Stimulated activated CD8-positive, alpha-beta memory T cell treated with anti-CD3 and anti-CD28 coated beads, Interleukin-4, amount 100 ng/mL, for 4 hours (primary cell): ENCODE results near the gene HSDL1.

Experiments
- DNase-seq, 2 donors: peaks; one replicate each; pipeline ENCODE4 v3.0.0-alpha.2; 2020; ENCODE audit warnings: low read depth in 2 of 2, low spot score in 1 of 2

The HSDL1 gene

DNA sequence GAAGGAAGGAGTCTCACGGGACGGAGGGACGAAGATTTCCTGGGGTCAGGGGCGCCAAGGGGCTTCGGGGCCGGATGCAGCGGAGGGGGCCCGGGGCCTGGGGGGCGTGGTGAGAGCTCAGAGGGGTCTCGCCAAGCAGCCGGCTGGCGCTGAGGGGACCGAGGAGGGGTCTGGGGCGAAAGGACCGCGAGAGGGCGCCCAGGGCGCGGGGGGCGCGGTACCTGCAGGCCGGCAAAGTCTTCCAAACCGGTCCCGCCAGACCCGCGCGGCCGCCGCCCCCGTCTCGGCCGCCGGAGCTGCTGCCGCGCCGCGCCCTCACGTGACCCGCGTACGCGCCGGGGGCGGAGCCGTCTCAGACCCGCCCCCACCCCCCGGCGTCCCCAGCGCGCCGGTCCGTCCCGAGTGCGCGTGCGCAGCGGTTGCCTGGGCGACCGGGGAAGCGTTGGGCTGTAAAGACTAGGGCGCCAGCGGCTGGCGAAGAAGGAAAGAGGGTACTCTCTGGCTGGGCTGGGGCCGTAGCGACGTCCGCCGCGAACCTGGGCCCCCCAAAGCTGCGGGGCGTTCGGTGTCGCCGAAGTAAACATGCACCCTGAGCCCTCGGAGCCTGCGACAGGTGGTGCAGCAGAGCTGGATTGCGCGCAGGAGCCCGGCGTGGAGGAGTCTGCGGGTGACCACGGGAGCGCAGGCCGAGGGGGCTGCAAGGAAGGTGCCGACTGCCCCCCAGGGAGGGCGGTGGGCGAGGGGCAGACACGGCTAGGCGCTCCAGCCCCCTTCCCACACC lies at the start of gene HSDL1, which contains the start of gene DNAAF1:
Gene HSDL1, minus strand, starts transcription at position 319 of the 781 bp plus-strand sequence. CDS start 13,856 bp downstream, outside the sequence.
Gene DNAAF1, plus strand, starts transcription at position 450 of the 781 bp plus-strand sequence. Its CDS starts 133 bp downstream, at position 583.
- peak; percentile 84 to 89 for DNase-seq

- DNase-seq: no peak
Measured at GRCh38 chr16:84194018-84194417, 49.0 kb upstream of the HSDL1 start.

- DNase-seq: no peak
Measured at GRCh38 chr16:84193480-84193879, 48.5 kb upstream of the HSDL1 start.

GRCh38 chr16:84191466-84191865 lies 46.5 kb upstream of the HSDL1 start:
- DNase-seq: no peak

DNA sequence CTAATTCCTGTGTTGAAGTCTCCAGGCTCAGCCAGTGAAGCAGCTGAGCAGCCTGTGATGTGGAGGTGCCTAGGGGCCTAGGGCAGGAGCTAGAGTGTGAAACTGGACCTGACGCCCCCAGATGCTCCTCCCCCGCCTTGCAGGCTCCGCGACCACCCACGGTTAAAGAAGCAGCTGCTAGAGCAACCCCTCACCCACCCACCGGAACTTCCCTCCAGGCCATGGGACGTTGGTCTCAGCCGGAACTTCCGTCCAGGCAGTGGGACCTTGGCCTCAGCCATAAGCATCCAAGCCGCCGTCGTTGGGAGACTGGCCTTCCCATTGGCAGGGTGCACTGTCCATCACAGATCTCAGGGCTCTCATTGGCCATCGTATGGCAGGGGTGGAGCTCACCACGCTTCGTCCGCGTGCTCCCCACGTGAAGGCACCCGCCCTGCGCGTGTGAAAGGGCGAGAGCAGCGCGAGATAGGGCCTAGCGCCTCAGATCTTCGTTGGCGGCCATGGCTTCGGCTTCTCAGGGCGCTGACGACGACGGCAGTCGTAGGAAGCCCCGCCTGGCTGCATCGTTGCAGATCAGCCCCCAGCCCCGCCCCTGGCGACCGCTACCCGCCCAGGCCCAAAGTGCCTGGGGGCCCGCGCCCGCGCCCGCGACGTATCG lies 45.9 kb upstream of the HSDL1 start, which contains the start of gene ADAD2:
Gene ADAD2, plus strand, starts transcription at position 427 of the 658 bp plus-strand sequence. Its CDS starts 74 bp downstream, at position 501.
- no peak for DNase-seq

- peak; percentile 80 to 82 for DNase-seq
Measured at GRCh38 chr16:84186685-84187437, 41.9 kb upstream of the HSDL1 start, which contains the start of gene TAF1C. TSS of gene TAF1C (minus strand) at chr16:84187057. CDS start at chr16:84184988, 2,069 bp downstream.

DNA sequence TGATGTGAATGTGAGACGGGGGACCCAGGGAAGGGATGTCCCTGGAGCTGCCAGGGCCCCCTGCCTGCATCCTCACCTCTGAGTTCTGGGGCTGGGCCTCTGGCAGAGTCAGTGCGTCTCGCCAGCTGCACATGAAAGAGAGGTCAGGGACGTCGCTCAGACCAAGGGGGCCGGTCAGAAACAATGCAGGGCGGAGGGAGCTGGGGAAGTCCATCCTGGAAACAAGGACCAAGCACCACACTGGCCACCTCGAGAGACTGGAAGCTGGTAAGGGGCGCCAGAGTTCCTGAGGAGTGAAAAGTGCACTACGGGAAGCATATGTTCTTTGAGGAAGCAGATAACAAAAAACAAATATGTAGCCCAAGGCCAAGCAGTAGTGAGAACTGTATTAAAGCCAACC lies 39.8 kb upstream of the HSDL1 start:
- DNase-seq: no peak

DNA sequence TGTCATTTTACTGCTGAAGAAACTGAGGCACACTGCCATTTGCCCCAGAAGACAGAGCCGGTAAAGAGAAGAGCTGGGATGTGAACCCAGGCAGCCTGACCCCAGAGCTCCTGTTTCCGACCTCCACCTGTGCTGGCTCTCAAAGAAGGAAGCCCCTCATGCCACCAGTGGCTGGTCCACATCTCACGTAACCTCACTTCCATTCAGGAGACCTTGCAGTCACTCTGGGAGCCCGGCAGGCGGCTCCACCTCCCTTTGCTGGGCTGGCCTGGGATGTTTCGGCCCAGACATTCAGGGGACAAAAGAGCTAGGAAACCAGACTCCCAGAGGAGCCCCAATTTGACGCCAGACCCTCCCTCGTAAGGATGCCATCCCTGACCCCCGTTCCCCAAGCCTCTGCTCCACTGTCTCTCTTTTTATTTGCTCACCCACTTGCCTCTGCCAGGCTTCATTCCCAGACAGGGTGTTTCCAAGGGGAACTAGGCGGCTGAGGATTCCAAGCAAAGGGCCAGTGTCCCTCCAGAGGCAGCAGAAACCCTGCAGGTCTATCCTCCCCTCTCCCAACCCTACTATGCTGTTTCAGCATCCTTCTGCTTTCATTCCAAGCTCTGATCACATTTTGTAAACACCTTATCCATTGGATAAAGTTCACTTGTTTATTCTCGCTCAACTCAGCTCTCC lies 39.1 kb upstream of the HSDL1 start:
- no peak for DNase-seq

GRCh38 chr16:84183572-84183875 lies 38.5 kb upstream of the HSDL1 start:
- DNase-seq: no peak

DNA sequence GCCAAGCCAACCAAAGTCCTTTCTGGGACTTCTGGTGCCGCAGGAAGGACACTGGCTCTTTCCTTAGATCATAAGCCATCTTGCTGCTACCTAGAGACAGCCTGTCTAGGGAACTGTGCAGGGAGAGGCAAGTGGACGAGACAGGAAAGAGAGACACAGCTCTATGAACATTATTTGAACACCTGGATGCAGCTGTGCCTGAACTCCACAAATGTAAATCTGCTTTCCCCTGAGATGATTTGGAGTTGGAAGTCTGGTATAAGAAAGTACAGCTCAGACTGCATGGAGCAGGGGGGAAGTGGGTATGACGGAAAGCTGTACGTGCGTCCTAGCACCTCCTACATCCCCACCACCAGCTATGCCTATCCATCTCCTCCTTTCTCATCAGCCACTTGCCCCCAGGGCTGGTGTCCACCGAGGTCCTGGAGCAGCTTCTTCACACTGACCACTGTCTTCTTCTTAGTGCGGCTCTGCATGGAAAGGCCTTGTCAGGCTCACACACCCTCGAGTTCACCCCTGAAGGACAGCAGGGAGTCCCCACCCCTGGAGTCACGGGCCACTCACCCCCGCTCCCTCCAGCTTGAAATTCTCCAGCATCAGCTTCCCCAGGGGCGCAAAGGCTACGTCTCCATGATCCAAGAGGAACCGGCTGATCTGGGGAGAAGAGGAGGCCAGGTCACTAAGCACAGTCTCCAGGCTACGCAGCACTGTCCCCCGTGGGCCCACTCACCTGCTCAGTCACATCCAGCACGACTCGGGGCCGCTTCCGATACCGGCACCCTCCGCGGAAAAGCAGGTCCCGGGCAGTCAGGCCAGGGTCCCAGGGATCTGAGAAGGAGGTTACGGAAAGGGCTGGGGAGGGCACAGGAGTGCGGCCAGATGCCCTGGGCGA lies 37.9 kb upstream of the HSDL1 start:
- no peak for DNase-seq

GRCh38 chr16:84182104-84182503 lies 37.1 kb upstream of the HSDL1 start:
- DNase-seq: no peak

GRCh38 chr16:84181144-84181915 lies 36.4 kb upstream of the HSDL1 start:
- DNase-seq: no peak

- DNase-seq: no peak
Measured at GRCh38 chr16:84180519-84181140, 35.7 kb upstream of the HSDL1 start.

DNA sequence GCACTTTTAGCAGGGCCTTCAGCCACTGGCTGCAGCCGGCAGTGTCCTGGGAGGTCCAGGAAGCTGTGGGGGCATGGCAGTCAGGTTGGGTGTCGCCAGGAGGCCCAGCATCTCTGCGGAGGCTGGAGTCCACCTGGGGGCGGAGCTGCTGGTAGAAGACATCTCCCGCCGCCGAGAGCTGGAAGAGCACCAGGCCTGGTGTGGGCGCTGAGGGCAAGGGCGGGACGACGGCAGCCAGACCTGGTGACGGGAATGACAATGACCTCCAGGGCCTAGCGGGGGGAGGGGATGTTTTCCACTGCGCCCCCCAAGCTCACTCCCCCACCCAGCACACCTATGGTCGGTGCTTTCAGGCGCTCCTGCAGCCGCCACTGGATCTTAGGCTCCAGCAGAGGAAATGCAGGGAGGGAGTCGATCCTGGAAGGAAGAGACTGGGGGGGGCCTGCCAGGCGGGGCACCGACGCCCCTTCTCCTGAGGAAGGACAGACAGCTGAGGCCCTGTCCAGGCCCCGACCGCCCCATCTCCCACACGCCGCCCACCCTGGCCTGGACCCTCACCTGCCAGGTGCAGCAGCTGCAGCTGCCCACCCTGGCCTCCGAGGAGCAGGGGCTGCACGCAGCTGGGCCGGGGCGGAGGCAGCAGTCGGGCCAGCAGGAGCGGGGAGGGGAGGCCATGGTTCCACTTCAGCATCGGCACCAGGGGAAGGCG lies 34.8 kb upstream of the HSDL1 start:
- DNase-seq: no peak

DNA sequence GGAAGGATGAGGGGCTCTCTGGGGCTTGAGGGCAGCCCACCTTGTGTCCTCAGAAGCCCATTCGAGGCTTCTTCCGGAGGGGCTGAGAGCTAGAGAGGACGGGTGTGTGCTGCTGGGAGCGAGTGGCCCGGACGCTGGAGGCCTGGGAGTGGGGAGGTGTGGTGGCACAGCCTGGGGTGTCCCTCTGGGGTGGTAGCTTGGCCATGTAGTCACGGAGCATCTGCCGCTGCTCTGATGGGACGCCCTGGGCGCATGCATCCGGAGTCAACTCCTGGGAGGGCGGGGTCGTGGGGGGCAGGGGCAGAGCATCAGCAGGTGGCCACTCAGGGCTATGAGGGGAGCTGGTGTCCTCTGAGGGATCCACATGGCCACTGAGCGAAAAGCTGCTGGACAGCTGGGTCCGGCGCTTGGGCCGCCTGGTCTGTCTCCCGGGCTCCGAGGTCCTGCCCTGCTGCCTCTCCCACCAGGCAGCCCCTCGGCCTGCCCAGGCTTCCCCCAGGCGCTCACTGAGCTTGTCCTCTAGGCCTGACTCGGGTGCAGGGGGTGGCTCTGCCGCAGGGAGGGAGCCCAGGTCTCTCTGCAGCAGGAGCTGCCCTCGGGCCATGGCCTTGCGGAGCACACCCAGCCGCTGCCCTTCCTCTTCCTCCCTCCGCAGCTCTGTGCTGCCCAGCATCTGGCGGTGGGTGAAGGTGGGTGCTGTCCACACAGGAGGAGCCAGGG lies 34.1 kb upstream of the HSDL1 start:
- no peak for DNase-seq

GRCh38 chr16:84178146-84178765 lies 33.3 kb upstream of the HSDL1 start:
- DNase-seq: no peak

DNA sequence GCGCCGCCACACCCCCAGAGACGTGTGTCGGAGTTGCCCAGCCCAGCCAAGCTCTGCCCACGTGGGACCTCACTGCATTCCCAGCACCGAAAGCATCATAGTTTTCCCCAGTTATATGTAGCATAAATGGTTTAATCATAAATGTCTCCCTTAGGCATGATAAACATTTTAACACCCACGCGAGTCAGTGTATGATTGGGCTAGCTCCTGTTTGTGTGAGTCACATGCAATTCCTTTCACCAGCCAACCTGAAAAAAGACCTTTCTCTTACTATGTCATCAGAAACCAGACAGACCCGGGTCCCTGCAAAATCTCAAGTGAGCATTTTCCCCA lies 32.7 kb upstream of the HSDL1 start:
- no peak for DNase-seq
